Left renal pelvis (tissue), 4 donors: Measurements from ENCODE around the gene IFRD2. TPM values are rescaled to one million over a fixed set of nuclear protein-coding genes. Genes with fewer than 3 reads are reported as not detected.
"Not testable (repeated sequence)": the region's sequence is repeated elsewhere in the genome, so short reads cannot be mapped to it uniquely, and the experiment has no call there.

Experiments
- DNase-seq, 4 donors: peaks; one replicate each; pipeline ENCODE4 v3.0.0-alpha.2; 2013; ENCODE audit warnings: low read depth in 4 of 4, low spot score in 3 of 4
- polyA plus RNA-seq, 4 donors: library from polyadenylated mRNA; unstranded; fragments of 120-200 nt; gene quantifications; one replicate each; pipeline ENCODE4 v1.2.1, GENCODE V29; 2013; ENCODE audit not compliant: insufficient read length in 4 of 4

Gene IFRD2
- polyA plus RNA-seq, 4 donors: 33.8 to 53.5 (median 37.8) TPM

GRCh38 chr3:50268703-50269451 lies 23.4 kb downstream of the IFRD2 start, which contains the start of gene SEMA3B:
Gene SEMA3B (plus strand): TSS chr3:50269147. CDS start chr3:50269241, 94 bp downstream.
- no peak for DNase-seq

GRCh38 chr3:50268276-50268675 lies 24.0 kb downstream of the IFRD2 start:
- DNase-seq: no peak

- DNase-seq: no peak
Measured at GRCh38 chr3:50267280-50267913, 24.8 kb downstream of the IFRD2 start.

GRCh38 chr3:50266836-50267235 lies 25.4 kb downstream of the IFRD2 start:
- no peak for DNase-seq

GRCh38 chr3:50266017-50266416 lies 26.2 kb downstream of the IFRD2 start:
- no peak for DNase-seq

GRCh38 chr3:50265571-50265970 lies 26.7 kb downstream of the IFRD2 start:
- DNase-seq: no peak

- DNase-seq: no peak
Measured at GRCh38 chr3:50264964-50265485, 27.2 kb downstream of the IFRD2 start.

GRCh38 chr3:50264383-50264963 lies 27.8 kb downstream of the IFRD2 start:
- DNase-seq: peak; percentile 85 to 94 (median 90)

GRCh38 chr3:50263478-50264382 lies 28.5 kb downstream of the IFRD2 start:
- no peak for DNase-seq

- DNase-seq: no peak
Measured at GRCh38 chr3:50262778-50263177, 29.5 kb downstream of the IFRD2 start.

- not testable (repeated sequence) for DNase-seq
Measured at GRCh38 chr3:50262200-50262599, 30.0 kb downstream of the IFRD2 start.

- no peak for DNase-seq
Measured at GRCh38 chr3:50261505-50261904, 30.7 kb downstream of the IFRD2 start.

GRCh38 chr3:50260942-50261441 lies 31.2 kb downstream of the IFRD2 start:
- no peak for DNase-seq

GRCh38 chr3:50260027-50260941 lies 31.9 kb downstream of the IFRD2 start:
- DNase-seq: peak; percentile 85 to 90 (median 86)

- DNase-seq: no peak
Measured at GRCh38 chr3:50259432-50260026, 32.7 kb downstream of the IFRD2 start.

- no peak for DNase-seq
Measured at GRCh38 chr3:50258979-50259378, 33.2 kb downstream of the IFRD2 start.

GRCh38 chr3:50258029-50258680 lies 34.1 kb downstream of the IFRD2 start:
- DNase-seq: no peak
